IMR-90 (cell line): Measurements from ENCODE around the gene ARSJ. TPM values are rescaled to one million over a fixed set of nuclear protein-coding genes. Genes with fewer than 3 reads are reported as not detected.

Experiments used
- ATAC-seq: fragments of 200-7000 bp; cut with Tn5 transposase; 2 replicates; pipeline ENCODE4 v1.9.1; 2020; ENCODE audit warnings: low read depth, mild to moderate bottlenecking, moderate library complexity
- BruUV-seq: library from RNA; stranded (reverse); fragments of 400-500 nt; replicated peaks from 2 replicates; lab custom pipeline; 2021; lab: Mats Ljungman, UMichigan
- CTCF ChIA-PET: fragments of 300-600 bp; formaldehyde crosslinking; extraction: SDS; loops from one replicate; lab custom pipeline; 2021; ENCODE audit warnings: antibody characterized with exemption; lab: Yijun Ruan, JAX
- POLR2A ChIA-PET: fragments of 300-600 bp; sonication (Branson Sonifier 250); formaldehyde crosslinking; loops from one replicate; lab custom pipeline; 2022; ENCODE audit warnings: antibody characterized with exemption; ENCODE audit not compliant: unreplicated experiment; lab: Charles Lee
- DNase-seq: peaks from one replicate; pipeline ENCODE4 v3.0.0; 2013
- H2AFZ ChIP-seq: replicated peaks from 2 replicates; pipeline ENCODE3; 2013; ENCODE audit warnings: low read length, mild to moderate bottlenecking; ENCODE audit not compliant: poor library complexity
- H2AK5ac ChIP-seq: 2 replicates; pipeline ENCODE4 v1.6.1; 2013; ENCODE audit warnings: low read depth, low read length, inconsistent platforms
- H2AK9ac ChIP-seq: replicated peaks from 2 replicates; pipeline ENCODE3; 2013; ENCODE audit warnings: mild to moderate bottlenecking, low read depth, low read length, moderate library complexity; ENCODE audit not compliant: poor library complexity
- H2BK120ac ChIP-seq: 2 replicates; pipeline ENCODE4 v1.6.1; 2013; ENCODE audit warnings: low read depth, low read length, inconsistent platforms
- H2BK15ac ChIP-seq: 3 replicates; pipeline ENCODE4 v1.6.1; 2013; ENCODE audit warnings: low read depth, low read length, inconsistent platforms
- H2BK20ac ChIP-seq: 2 replicates; pipeline ENCODE4 v1.6.1; 2013; ENCODE audit warnings: low read depth, mild to moderate bottlenecking, inconsistent platforms, low read length, moderate library complexity
- H2BK5ac ChIP-seq: 2 replicates; pipeline ENCODE4 v1.6.1; 2013; ENCODE audit warnings: mild to moderate bottlenecking, low read depth, low read length, inconsistent platforms; ENCODE audit not compliant: poor library complexity, severe bottlenecking
- H3K14ac ChIP-seq: replicated peaks from 2 replicates; pipeline ENCODE4 v1.6.1; 2013; ENCODE audit warnings: low read depth, low read length, inconsistent platforms
- H3K18ac ChIP-seq: 2 replicates; pipeline ENCODE4 v1.6.1; 2013; ENCODE audit warnings: low read depth, low read length, control low read depth
- H3K23ac ChIP-seq: 2 replicates; pipeline ENCODE4 v1.6.1; 2013; ENCODE audit warnings: low read depth, low read length, inconsistent platforms
- H3K27ac ChIP-seq: 2 replicates; pipeline ENCODE4 v1.5.1; 2013; ENCODE audit warnings: mild to moderate bottlenecking, control low read depth, low read length; ENCODE audit not compliant: insufficient read depth
- H3K27me3 ChIP-seq: 2 replicates; pipeline ENCODE4 v1.6.1; 2013; ENCODE audit warnings: low read length; ENCODE audit not compliant: control insufficient read depth, insufficient read depth
- H3K36me3 ChIP-seq: 2 replicates; pipeline ENCODE4 v1.6.1; 2013; ENCODE audit warnings: low read length, mixed read lengths; ENCODE audit not compliant: control insufficient read depth, insufficient read depth
- H3K4ac ChIP-seq: 2 replicates; pipeline ENCODE4 v1.6.1; 2013; ENCODE audit warnings: low read depth, low read length, inconsistent platforms
- H3K4me1 ChIP-seq: 2 replicates; pipeline ENCODE4 v1.6.1; 2013; ENCODE audit warnings: low read length, mixed read lengths; ENCODE audit not compliant: control insufficient read depth, insufficient read depth
- H3K4me2 ChIP-seq: 2 replicates; pipeline ENCODE4 v1.6.1; 2013; ENCODE audit warnings: low read depth, mild to moderate bottlenecking, control low read depth, low read length, moderate library complexity
- H3K4me3 ChIP-seq: 2 replicates; pipeline ENCODE4 v1.5.1; 2013; ENCODE audit warnings: low read depth, mild to moderate bottlenecking, control low read depth, low read length, moderate library complexity; ENCODE audit not compliant: insufficient read depth
- H3K56ac ChIP-seq: 2 replicates; pipeline ENCODE4 v1.6.1; 2013; ENCODE audit warnings: low read length, inconsistent platforms; ENCODE audit not compliant: insufficient read depth; ENCODE audit errors: extremely low read depth
- H3K79me1 ChIP-seq, 2 experiments: 2 replicates each; pipeline ENCODE4 v1.6.1; 2013; ENCODE audit warnings: low read length in 2 of 2, inconsistent platforms in 1 of 2, low read depth in 1 of 2
- H3K9ac ChIP-seq: 2 replicates; pipeline ENCODE4 v1.6.1; 2013; ENCODE audit warnings: low read depth, low read length, control low read depth
- H3K9me1 ChIP-seq: 2 replicates; pipeline ENCODE4 v1.6.1; 2013; ENCODE audit warnings: low read length, inconsistent platforms; ENCODE audit not compliant: insufficient read depth
- H3K9me3 ChIP-seq: 2 replicates; pipeline ENCODE4 v1.6.1; 2013; ENCODE audit warnings: low read length; ENCODE audit not compliant: control insufficient read depth, insufficient read depth
- H4K20me1 ChIP-seq: 2 replicates; pipeline ENCODE4 v1.6.1; 2013; ENCODE audit warnings: low read length, inconsistent platforms; ENCODE audit not compliant: insufficient read depth
- H4K5ac ChIP-seq: 2 replicates; pipeline ENCODE4 v1.6.1; 2013; ENCODE audit warnings: mild to moderate bottlenecking, low read depth, low read length, control low read depth
- H4K8ac ChIP-seq, 2 experiments: 2 replicates each; pipeline ENCODE4 v1.6.1; 2013; ENCODE audit warnings: low read depth in 2 of 2, low read length in 2 of 2, control low read depth in 1 of 2, inconsistent platforms in 1 of 2
- H4K91ac ChIP-seq: 2 replicates; pipeline ENCODE4 v1.6.1; 2013; ENCODE audit warnings: low read depth, low read length, inconsistent platforms; ENCODE audit not compliant: insufficient read depth
- CEBPB ChIP-seq: IDR thresholded peaks from 2 replicates; pipeline ENCODE4 v1.6.1; 2012; ENCODE audit warnings: low read depth, low read length, improper control_type of control experiment
- WGBS, 2 experiments: methylation state at CpG; one replicate each; pipeline versions ENCODE4 v1.1.5 to v1.1.7; 2013; ENCODE audit warnings: missing lambda C conversion rate in 2 of 2; ENCODE audit not compliant: insufficient read length in 1 of 2; ENCODE audit errors: extremely low coverage in 2 of 2; 5-methylcytosine and 5-hydroxymethylcytosine counted together
- dilution Hi-C: fragments of 300-500 bp; cut with HindIII; formaldehyde crosslinking; loops from one replicate; pipeline ENCODE4 v1.14.3; 2018; ENCODE audit warnings: low sequenced_read_pairs; ENCODE audit not compliant: unreplicated experiment
- in situ Hi-C: fragments of 300-500 bp; cut with MboI; formaldehyde crosslinking; loops from 3 replicates; pipeline ENCODE4 v1.14.3; 2019; ENCODE audit warnings: low sequenced_read_pairs, inconsistent platforms, mixed read lengths
- intact Hi-C: fragments of 100-400 bp; cut with micrococcal nuclease; formaldehyde crosslinking; loops from 2 replicates; pipeline ENCODE4 v1.10.0; 2022
- polyA plus RNA-seq, 3 experiments: library from polyadenylated mRNA; depleted of rRNA; stranded (reverse); fragments of >200 nt; gene quantifications; 2 replicates each; pipeline ENCODE4 v1.2.3, GENCODE V29; 2012; ENCODE audit warnings: low replicate concordance in 1 of 3
- total RNA-seq: library from RNA; depleted of rRNA; stranded (reverse); fragments of >200 nt; gene quantifications from 2 replicates; pipeline ENCODE4 v1.2.3, GENCODE V29; 2012

ARSJ gene
- total and polyA plus RNA-seq, 2 of the 4 experiments (the other 2 are of a cell fraction), result 47.7 to 143 TPM

GRCh38 chr4:113978105-113978504 lies 1.3 kb downstream of the ARSJ start:
- Histone ChIP-seq H3K18ac (peak overlapping the region; percentile 89), H3K9ac (peak overlapping the region; percentile 99), H3K27ac (peak overlapping the region; percentile 98), H3K4me2 (peak overlapping the region; percentile 92), H4K20me1 (no peaks in the 10 kb centered on the region; the same call in 1 of the 2 replicates), H3K27me3 (no peaks in the 10 kb centered on the region), H2BK5ac (peak overlapping the region; percentile 96), H3K4ac (peak overlapping the region; percentile 96), H2AK9ac (peak overlapping the region; percentile 96), H4K8ac (peak overlapping the region; percentile 86 to 94), H3K79me1 (peaks cover 5 to 12% of the 10 kb centered on the region in 2 experiments; a peak in 3 of 4 replicates), H2BK20ac (0 out of 2 replicates have a peak overlapping the region, but pooled peaks have one; percentile 21), H2BK120ac (peak overlapping the region; percentile 92), H3K23ac (peak overlapping the region; percentile 87), H2AFZ (peak overlapping the region; percentile 92), H4K91ac (peak overlapping the region; percentile 96), H3K14ac (peak overlapping the region; percentile 94), H2AK5ac (peak overlapping the region; percentile 81), H3K9me1 (peaks cover 4% of the 10 kb centered on the region; the same call in 1 of the 2 replicates), H3K4me1 (peaks cover 8% of the 10 kb centered on the region), H3K9me3 (no peaks in the 10 kb centered on the region), H4K5ac (peak overlapping the region; percentile 69; the same call in 1 of the 2 replicates), H3K56ac (peak overlapping the region; percentile 96), H3K4me3 (peak overlapping the region; percentile 73), H2BK15ac (peak overlapping the region; percentile 57), H3K36me3 (peaks cover 1% of the 10 kb centered on the region; the same call in 1 of the 2 replicates)
- WGBS, 2 experiments, result no CpG with 5 or more reads among the region's 2 CpGs
- intact Hi-C loops, result loop anchor here (5.0 kb wide), 4 partner anchors 61 to 586 kb away; no protein-coding TSS in a partner anchor
- in situ Hi-C loops, result loop anchor here (5.0 kb wide), 1 partner anchor 404 kb away; no protein-coding TSS in a partner anchor
- TF ChIP-seq CEBPB, result no peak
- DNase-seq (no peak), ATAC-seq (no peak)
- BruUV-seq, result no TSS peak
- dilution Hi-C loops, result no loop called here
- CTCF ChIA-PET, result interaction anchor here (0.6 to 1.3 kb wide), 2 partner anchors 202 to 511 kb away, joined by 3 to 4 read pairs; no protein-coding TSS in a partner anchor
- POLR2A ChIA-PET, result no interaction called here
